H1 (cell line): ENCODE results near the gene TMEM154.

Source experiments
- POLR2A ChIP-seq, 2 experiments: IDR thresholded peaks; 1 replicate in 1 of 2; 2 replicates in 1 of 2; pipeline ENCODE4 v1.6.1; 2011; ENCODE audit warnings: low read depth in 2 of 2, low read length in 2 of 2, mild to moderate bottlenecking in 2 of 2; ENCODE audit errors: control extremely low read depth in 1 of 2
- SIN3A ChIP-seq, 2 experiments: IDR thresholded peaks in 1 of 2; conservative IDR thresholded peaks in 1 of 2; 2 replicates each; pipeline ENCODE4 v1.6.1; 2011 to 2012; ENCODE audit warnings: low read length in 2 of 2, improper control_type of control experiment in 1 of 2, low read depth in 1 of 2, mild to moderate bottlenecking in 1 of 2

GRCh38 chr4:152613351-152613750 is 66.4 kb downstream of the TMEM154 start:
- no peak for TF ChIP-seq SIN3A (conservative IDR thresholded peaks at IDR 0.05 in 1 of 2, IDR thresholded peaks at IDR 0.05 in 1 of 2; ENCODE audit: low read depth in 1 of 2, low read length in 2 of 2)
- TF ChIP-seq POLR2A (IDR thresholded peaks at IDR 0.05; ENCODE audit: control extremely low read depth in 1 of 2, low read depth in 2 of 2, low read length in 2 of 2): no peak
